ENCODE measurements around the gene ANAPC5. TPM values are rescaled to one million over a fixed set of nuclear protein-coding genes. Genes with fewer than 3 reads are reported as not detected.

ANAPC5 gene
- polyA plus RNA-seq, 1 experiment = 194 TPM

- ChIA-PET CTCF (interaction anchor here (0.6 to 1.3 kb wide), 3 partner anchors 17 to 497 kb away, joined by 3 to 7 read pairs (median 4); no protein-coding TSS in a partner anchor), POLR2A (interaction anchor here (0.6 kb wide), 1 partner anchor 426 kb away, joined by 8 read pairs; no protein-coding TSS in a partner anchor)
- Histone ChIP-seq H3K36me3 (ENCODE audit: control insufficient read depth, insufficient read depth, low read length) (peaks cover 3% of the 10 kb centered on the region; the same call in 1 of the 2 replicates), H3K27me3 (ENCODE audit: control insufficient read depth, insufficient read depth, low read length) (no peaks in the 10 kb centered on the region), H3K4me3 (ENCODE audit: low read depth, low read length) (peak overlapping the region; percentile 74)
- no peak for TF ChIP-seq CTCF (IDR thresholded peaks at IDR 0.05; ENCODE audit: insufficient read depth, low read depth, low read length)
- DNase-seq (ENCODE audit: low read depth) = no peak
Measured at GRCh38 chr12:121297435-121297991, 54.7 kb downstream of the ANAPC5 start.

- no peaks in the 10 kb centered on the region for H3K27me3 ChIP-seq (ENCODE audit: control insufficient read depth, insufficient read depth, low read length)
- ChIA-PET CTCF (no interaction called here), POLR2A (interaction anchor here (0.6 kb wide), 2 partner anchors 303 to 426 kb away, joined by 8 to 9 read pairs; no protein-coding TSS in a partner anchor)
- DNase-seq (ENCODE audit: low read depth) = peak; percentile 19
- H3K36me3 ChIP-seq (ENCODE audit: control insufficient read depth, insufficient read depth, low read length) = peaks cover 5% of the 10 kb centered on the region; the same call in 1 of the 2 replicates
- peak within 1 kb of the TSS; percentile 74 for H3K4me3 ChIP-seq (ENCODE audit: low read depth, low read length)
- TF ChIP-seq CTCF (IDR thresholded peaks at IDR 0.05; ENCODE audit: insufficient read depth, low read depth, low read length) = peak; percentile 14; the same call in 1 of the 2 replicates
Measured at GRCh38 chr12:121296618-121297434, 55.4 kb downstream of the ANAPC5 start, which contains the start of gene CAMKK2. TSS of gene CAMKK2 (minus strand) at chr12:121296709. CDS start at chr12:121274526, 22,183 bp downstream.

GRCh38 chr12:121295746-121296617, 56.2 kb downstream of the ANAPC5 start:
- Histone ChIP-seq H3K27me3 (ENCODE audit: control insufficient read depth, insufficient read depth, low read length) (no peaks in the 10 kb centered on the region), H3K4me3 (ENCODE audit: low read depth, low read length) (peak overlapping the region; percentile 67), H3K36me3 (ENCODE audit: control insufficient read depth, insufficient read depth, low read length) (peaks cover 5% of the 10 kb centered on the region; the same call in 1 of the 2 replicates)
- DNase-seq (ENCODE audit: low read depth) = no peak
- TF ChIP-seq CTCF (IDR thresholded peaks at IDR 0.05; ENCODE audit: insufficient read depth, low read depth, low read length) = no peak
- ChIA-PET POLR2A (interaction anchor here (0.5 to 0.6 kb wide), 2 partner anchors 106 to 302 kb away, joined by 9 read pairs; no protein-coding TSS in a partner anchor), CTCF (no interaction called here)

GRCh38 chr12:121295116-121295745, 57.0 kb downstream of the ANAPC5 start:
- POLR2A ChIA-PET = no interaction called here
- H3K4me3 ChIP-seq (ENCODE audit: low read depth, low read length) = peak overlapping the region; percentile 67
- peaks cover 5% of the 10 kb centered on the region; the same call in 1 of the 2 replicates for H3K36me3 ChIP-seq (ENCODE audit: control insufficient read depth, insufficient read depth, low read length)
- CTCF ChIA-PET = no interaction called here
- no peak for DNase-seq (ENCODE audit: low read depth)
- H3K27me3 ChIP-seq (ENCODE audit: control insufficient read depth, insufficient read depth, low read length) = no peaks in the 10 kb centered on the region
- TF ChIP-seq CTCF (IDR thresholded peaks at IDR 0.05; ENCODE audit: insufficient read depth, low read depth, low read length) = no peak

All from BJ (cell line).